H1 (cell line): Measurements from ENCODE around the gene TGFB2.

Experiments
- ATF3 ChIP-seq: IDR thresholded peaks from 2 replicates; pipeline ENCODE4 v1.6.1; 2011; ENCODE audit warnings: low read depth, mild to moderate bottlenecking, low read length; ENCODE audit not compliant: insufficient read depth
- EZH2 ChIP-seq: fragments of 200-600 bp; sonication (generic); IDR thresholded peaks from 2 replicates; pipeline ENCODE4 v1.7.1; 2012; ENCODE audit warnings: low read depth, mild to moderate bottlenecking, moderate library complexity, low read length, inconsistent platforms; ENCODE audit not compliant: severe bottlenecking
- JUND ChIP-seq: IDR thresholded peaks from 2 replicates; pipeline ENCODE4 v1.6.1; 2011; ENCODE audit warnings: mild to moderate bottlenecking, improper control_type of control experiment, low read length
- POLR2AphosphoS5 ChIP-seq: IDR thresholded peaks from 2 replicates; pipeline ENCODE4 v1.6.1; 2011; ENCODE audit warnings: low read depth, low read length
- SP1 ChIP-seq: IDR thresholded peaks from 2 replicates; pipeline ENCODE4 v1.6.1; 2011; ENCODE audit warnings: low read depth, low read length
- TF ChIP-seq, protein P1 (sequence below), 3 experiments: IDR thresholded peaks; 1 replicate in 2 of 3; 2 replicates in 1 of 3; pipeline versions ENCODE4 v1.5.1 to v1.6.1; 2011; ENCODE audit warnings: low read length in 3 of 3, mild to moderate bottlenecking in 3 of 3, inconsistent platforms in 2 of 3, low read depth in 1 of 3, moderate library complexity in 1 of 3; ENCODE audit not compliant: insufficient read depth in 1 of 3; ENCODE audit errors: control extremely low read depth in 1 of 3

DNA sequence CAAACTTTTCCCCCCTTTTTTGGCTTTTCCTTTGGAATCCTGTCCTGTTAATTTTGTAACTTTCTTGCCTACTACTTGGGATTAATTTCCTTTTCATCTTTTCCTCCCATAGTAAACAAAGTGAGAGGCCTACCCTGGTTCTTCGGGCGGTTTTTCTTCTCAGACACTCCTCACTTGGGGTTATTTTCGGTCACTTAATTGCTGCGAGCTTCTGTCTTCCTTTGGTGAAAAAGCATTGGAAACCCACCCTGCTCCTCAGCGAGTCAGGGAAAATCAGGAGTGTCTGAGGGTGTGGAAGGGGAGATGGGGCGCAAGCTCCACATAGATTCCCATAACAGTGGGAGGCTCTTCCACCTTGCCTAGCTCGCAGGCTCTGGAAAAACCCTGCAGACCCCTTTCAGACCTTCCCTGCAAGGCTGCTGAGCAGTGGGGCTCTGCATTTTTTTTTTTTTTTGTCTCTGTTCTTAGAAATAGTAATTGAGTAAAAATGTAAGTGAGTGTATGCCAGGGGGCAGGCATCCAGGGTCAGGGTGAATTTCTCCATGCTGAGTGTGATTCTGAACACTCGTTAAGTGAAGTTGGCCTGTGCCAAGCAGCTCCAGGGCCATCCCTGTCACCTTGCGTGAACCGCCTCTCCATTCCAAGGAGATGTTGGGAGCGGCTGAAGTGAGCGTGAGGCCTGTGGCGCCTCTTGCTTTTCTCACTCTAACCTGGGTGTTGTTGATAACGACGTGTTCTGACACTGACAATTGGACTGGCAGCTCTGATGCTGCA lies 20.3 kb downstream of the TGFB2 start:
- TF ChIP-seq ATF3 (no peak), POLR2AphosphoS5 (no peak), SP1 (no peak), EZH2 (no peak), JUND (no peak)
- TF ChIP-seq, protein P1, sequence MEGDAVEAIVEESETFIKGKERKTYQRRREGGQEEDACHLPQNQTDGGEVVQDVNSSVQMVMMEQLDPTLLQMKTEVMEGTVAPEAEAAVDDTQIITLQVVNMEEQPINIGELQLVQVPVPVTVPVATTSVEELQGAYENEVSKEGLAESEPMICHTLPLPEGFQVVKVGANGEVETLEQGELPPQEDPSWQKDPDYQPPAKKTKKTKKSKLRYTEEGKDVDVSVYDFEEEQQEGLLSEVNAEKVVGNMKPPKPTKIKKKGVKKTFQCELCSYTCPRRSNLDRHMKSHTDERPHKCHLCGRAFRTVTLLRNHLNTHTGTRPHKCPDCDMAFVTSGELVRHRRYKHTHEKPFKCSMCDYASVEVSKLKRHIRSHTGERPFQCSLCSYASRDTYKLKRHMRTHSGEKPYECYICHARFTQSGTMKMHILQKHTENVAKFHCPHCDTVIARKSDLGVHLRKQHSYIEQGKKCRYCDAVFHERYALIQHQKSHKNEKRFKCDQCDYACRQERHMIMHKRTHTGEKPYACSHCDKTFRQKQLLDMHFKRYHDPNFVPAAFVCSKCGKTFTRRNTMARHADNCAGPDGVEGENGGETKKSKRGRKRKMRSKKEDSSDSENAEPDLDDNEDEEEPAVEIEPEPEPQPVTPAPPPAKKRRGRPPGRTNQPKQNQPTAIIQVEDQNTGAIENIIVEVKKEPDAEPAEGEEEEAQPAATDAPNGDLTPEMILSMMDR (IDR thresholded peaks at IDR 0.05; ENCODE audit: control extremely low read depth in 1 of 3, insufficient read depth in 1 of 3, low read depth in 1 of 3, low read length in 3 of 3), result no peak
